GM12878 (cell line): ENCODE results near the gene MBOAT1. TPM values are rescaled to one million over a fixed set of nuclear protein-coding genes. Genes with fewer than 3 reads are reported as not detected.

Experiments used
- ATAC-seq: fragments of 200-7000 bp; cut with Tn5 transposase; 3 replicates; pipeline ENCODE4 v1.9.1; 2020; ENCODE audit warnings: mild to moderate bottlenecking, moderate library complexity
- BruUV-seq: library from RNA; stranded (reverse); fragments of 400-500 nt; replicated peaks from 2 replicates; lab custom pipeline; 2021; lab: Mats Ljungman, UMichigan
- CTCF ChIA-PET: fragments of 300-600 bp; sonication (Branson Sonifier 250); formaldehyde crosslinking; extraction: SDS; loops from one replicate; lab custom pipeline; 2021; ENCODE audit warnings: inconsistent platforms; lab: Yijun Ruan, JAX
- POLR2A ChIA-PET: fragments of 350-600 bp; formaldehyde crosslinking; extraction: SDS; loops from one replicate; lab custom pipeline; 2021; ENCODE audit warnings: inconsistent platforms; lab: Charles Lee
- RAD21 ChIA-PET: fragments of 300-600 bp; sonication (Branson Sonifier 250); formaldehyde crosslinking; loops from one replicate; lab custom pipeline; 2023; ENCODE audit warnings: antibody characterized with exemption; ENCODE audit not compliant: unreplicated experiment; lab: Charles Lee
- SMC1A ChIA-PET: fragments of 300-600 bp; sonication (Branson Sonifier 250); formaldehyde crosslinking; loops from one replicate; lab custom pipeline; 2023; ENCODE audit not compliant: unreplicated experiment, uncharacterized antibody; lab: Charles Lee
- DNase-seq: peaks from one replicate; pipeline ENCODE4 v3.0.0-alpha.2; 2011; ENCODE audit warnings: low read depth, low spot score
- FAIRE-seq: peaks from 3 replicates; lab custom pipeline; 2011; peaks lifted over from hg19 to GRCh38; lab: Jason Lieb, UNC
- H2AFZ ChIP-seq: 2 replicates; pipeline ENCODE4 v1.6.0; 2011; ENCODE audit warnings: low read depth, low read length, control low read depth; ENCODE audit not compliant: control insufficient read depth
- H3K27ac ChIP-seq: 2 replicates; pipeline ENCODE4 v1.5.1; 2011; ENCODE audit warnings: control low read depth; ENCODE audit not compliant: control insufficient read depth, insufficient read depth
- H3K27me3 ChIP-seq, 2 experiments: replicated peaks in 1 of 2; 2 replicates each; pipeline versions ENCODE4 v1.6.0 to v1.6.1; 2011; ENCODE audit warnings: low read length in 1 of 2; ENCODE audit not compliant: control insufficient read depth in 2 of 2, insufficient read depth in 2 of 2
- H3K36me3 ChIP-seq, 2 experiments: 2 replicates each; pipeline ENCODE4 v1.5.1; 2011; ENCODE audit warnings: low read length in 1 of 2; ENCODE audit not compliant: control insufficient read depth in 2 of 2, insufficient read depth in 2 of 2
- H3K4me1 ChIP-seq: 2 replicates; pipeline ENCODE4 v1.6.1; 2011; ENCODE audit warnings: mild to moderate bottlenecking, low read length, moderate library complexity, mixed read lengths; ENCODE audit not compliant: control insufficient read depth, insufficient read depth
- H3K4me2 ChIP-seq: 2 replicates; pipeline ENCODE4 v1.6.0; 2011; ENCODE audit warnings: control low read depth; ENCODE audit not compliant: control insufficient read depth, insufficient read depth
- H3K4me3 ChIP-seq: fragments of 200-600 bp; sonication (generic); 2 replicates; pipeline ENCODE4 v1.5.1; 2016
- H3K79me2 ChIP-seq: 2 replicates; pipeline ENCODE4 v1.6.0; 2011; ENCODE audit warnings: low read length; ENCODE audit not compliant: control insufficient read depth, insufficient read depth
- H3K9ac ChIP-seq: 2 replicates; pipeline ENCODE4 v1.8.0; 2011; ENCODE audit warnings: low read length, control low read depth, mixed read lengths; ENCODE audit not compliant: control insufficient read depth, insufficient read depth
- H3K9me3 ChIP-seq: replicated peaks from 3 replicates; pipeline ENCODE4 v1.5.1; 2011; ENCODE audit warnings: mild to moderate bottlenecking, low read length; ENCODE audit not compliant: control insufficient read depth, insufficient read depth
- H4K20me1 ChIP-seq: 2 replicates; pipeline ENCODE4 v1.6.0; 2011; ENCODE audit not compliant: control insufficient read depth, insufficient read depth
- BACH1 ChIP-seq: fragments of 450-650 bp; IDR thresholded peaks from 2 replicates; pipeline ENCODE4 v1.6.1; 2017; ENCODE audit warnings: mild to moderate bottlenecking, borderline replicate concordance
- ESRRA ChIP-seq: IDR thresholded peaks from 2 replicates; pipeline ENCODE4 v1.6.1; 2012; ENCODE audit warnings: mild to moderate bottlenecking, low read length, improper control_type of control experiment
- EZH2 ChIP-seq: IDR thresholded peaks from 2 replicates; pipeline ENCODE4 v1.6.1; 2012; ENCODE audit warnings: low read depth, mild to moderate bottlenecking, control low read depth, inconsistent platforms, low read length, borderline replicate concordance; ENCODE audit not compliant: control insufficient read depth
- IRF5 ChIP-seq: fragments of 450-650 bp; IDR thresholded peaks from 2 replicates; pipeline ENCODE4 v1.6.1; 2017; ENCODE audit warnings: borderline replicate concordance
- PAX5 ChIP-seq: IDR thresholded peaks from 2 replicates; pipeline ENCODE4 v1.6.1; 2011; ENCODE audit warnings: low read depth, low read length, borderline replicate concordance
- SMAD5 ChIP-seq: IDR thresholded peaks from 2 replicates; pipeline ENCODE4 v1.6.1; 2016; ENCODE audit warnings: antibody characterized with exemption, low read depth
- ZBTB33 ChIP-seq: fragments of 450-650 bp; IDR thresholded peaks from 2 replicates; pipeline ENCODE4 v1.6.1; 2017; ENCODE audit warnings: mild to moderate bottlenecking
- in situ Hi-C: fragments of 300-500 bp; cut with MboI; formaldehyde crosslinking; loops from 9 replicates; pipeline ENCODE4 v1.14.3; 2018; ENCODE audit warnings: mixed read lengths
- intact Hi-C: fragments of 100-400 bp; cut with micrococcal nuclease; formaldehyde crosslinking; loops from one replicate; pipeline ENCODE4 v1.14.2; 2022; ENCODE audit not compliant: unreplicated experiment
- polyA plus RNA-seq, 11 experiments: library from polyadenylated mRNA; depleted of rRNA in 4 of 11; unstranded in 6 of 11; stranded (reverse) in 5 of 11; fragments of >200 nt; fragmentation: Nextera tagmentation in 4 of 11; fragmentation: Illumina TruSeq in 1 of 11; extraction: Ambion mirVana in 4 of 11; extraction: Trizol in 1 of 11; gene quantifications; 1 replicate in 1 of 11; 2 replicates in 10 of 11; pipeline versions ENCODE4 v1.2.1 to v1.2.3, GENCODE V29; 2011 to 2016; ENCODE audit warnings: inconsistent platforms in 2 of 11, missing spikeins in 2 of 11, low read depth in 1 of 11
- total RNA-seq, 4 experiments: library from RNA; depleted of rRNA in 3 of 4; stranded (reverse); fragments of >200 nt in 3 of 4; fragmentation: Illumina TruSeq in 1 of 4; extraction: Trizol in 1 of 4; gene quantifications; 2 replicates each; pipeline versions ENCODE4 v1.2.1 to v1.2.3, GENCODE V29; 2013 to 2021

The MBOAT1 gene
- total and polyA plus RNA-seq, 10 of the 15 experiments (the other 5 are each of a cell fraction or from before 2014, with no cell fraction given) = 0.39 to 21.0 (median 11.6) TPM

- no peak for TF ChIP-seq IRF5
- no peak for TF ChIP-seq PAX5
- TF ChIP-seq ZBTB33 = no peak
- no peak for TF ChIP-seq BACH1
Observed at GRCh38 chr6:20217324-20217855, 5.1 kb upstream of the MBOAT1 start (continued).

GRCh38 chr6:20215310-20215709, 3.0 kb upstream of the MBOAT1 start:
- H3K36me3 ChIP-seq = no peaks in the 10 kb centered on the region
- H3K79me2 ChIP-seq = peaks cover 17% of the 10 kb centered on the region
- H3K4me1 ChIP-seq = peaks cover 6% of the 10 kb centered on the region
- FAIRE-seq (no peak), DNase-seq (no peak), ATAC-seq (no peak)
- TF ChIP-seq SMAD5 = no peak
- no peak for TF ChIP-seq ESRRA
- TF ChIP-seq EZH2 = no peak
- intact Hi-C loops (no loop called here), in situ Hi-C loops (no loop called here)
- H3K9me3 ChIP-seq = no peaks in the 10 kb centered on the region
- RAD21 ChIA-PET = interaction anchor here (3.8 kb wide), 1 partner anchor 55 kb away, joined by 12 read pairs; no protein-coding TSS in a partner anchor
- no peak overlapping the region for H3K4me3 ChIP-seq
- H2AFZ ChIP-seq = no peak overlapping the region
- H3K27me3 ChIP-seq = no peaks in the 10 kb centered on the region
- CTCF ChIA-PET = no interaction called here
- no peak overlapping the region for H3K27ac ChIP-seq
- BruUV-seq = no TSS peak
- SMC1A ChIA-PET = interaction anchor here (4.1 to 6.0 kb wide), 2 partner anchors 15 to 89 kb away, joined by 16 to 64 read pairs; no protein-coding TSS in a partner anchor
- no peaks in the 10 kb centered on the region for H4K20me1 ChIP-seq
- H3K4me2 ChIP-seq = no peak overlapping the region
- POLR2A ChIA-PET = no interaction called here
- no peak overlapping the region for H3K9ac ChIP-seq
